Uterus (tissue), 2 donors: Measurements from ENCODE around the gene GARNL3.

Experiments
- POLR2A ChIP-seq, 2 donors: fragments of 450-650 bp; IDR thresholded peaks; one replicate each; pipeline ENCODE4 v1.6.1; 2016; ENCODE audit warnings: antibody characterized with exemption in 2 of 2, mild to moderate bottlenecking in 1 of 2, moderate library complexity in 1 of 2
- TF ChIP-seq, protein P1 (sequence below), 4 experiments: fragments of 200-600 bp in 2 of 4; fragments of 450-650 bp in 2 of 4; sonication (generic) in 2 of 4; IDR thresholded peaks; one replicate each; pipeline ENCODE4 v1.5.1; 2016 to 2019; ENCODE audit warnings: antibody characterized with exemption in 4 of 4, mild to moderate bottlenecking in 2 of 4, moderate library complexity in 1 of 4

DNA sequence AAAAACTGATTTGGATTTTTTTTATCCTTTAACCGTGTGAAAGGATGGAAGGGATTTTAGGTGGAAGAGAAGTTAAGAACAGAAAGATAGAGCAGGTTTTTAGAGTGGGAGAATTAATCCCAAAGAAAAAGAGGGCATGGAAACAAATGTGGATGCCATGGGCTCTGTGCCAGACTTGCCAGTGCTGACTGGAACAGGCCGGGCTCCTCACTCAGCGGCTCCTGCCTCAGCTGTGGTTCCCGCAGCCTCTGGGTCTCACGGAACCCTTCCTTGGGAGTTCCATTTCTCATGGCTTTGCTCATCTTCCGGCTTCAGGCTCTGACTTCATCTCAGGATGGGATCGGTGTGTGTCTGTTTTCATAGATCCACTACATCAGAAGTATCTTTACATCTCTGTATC lies 102.0 kb downstream of the GARNL3 start:
- TF ChIP-seq, protein P1, sequence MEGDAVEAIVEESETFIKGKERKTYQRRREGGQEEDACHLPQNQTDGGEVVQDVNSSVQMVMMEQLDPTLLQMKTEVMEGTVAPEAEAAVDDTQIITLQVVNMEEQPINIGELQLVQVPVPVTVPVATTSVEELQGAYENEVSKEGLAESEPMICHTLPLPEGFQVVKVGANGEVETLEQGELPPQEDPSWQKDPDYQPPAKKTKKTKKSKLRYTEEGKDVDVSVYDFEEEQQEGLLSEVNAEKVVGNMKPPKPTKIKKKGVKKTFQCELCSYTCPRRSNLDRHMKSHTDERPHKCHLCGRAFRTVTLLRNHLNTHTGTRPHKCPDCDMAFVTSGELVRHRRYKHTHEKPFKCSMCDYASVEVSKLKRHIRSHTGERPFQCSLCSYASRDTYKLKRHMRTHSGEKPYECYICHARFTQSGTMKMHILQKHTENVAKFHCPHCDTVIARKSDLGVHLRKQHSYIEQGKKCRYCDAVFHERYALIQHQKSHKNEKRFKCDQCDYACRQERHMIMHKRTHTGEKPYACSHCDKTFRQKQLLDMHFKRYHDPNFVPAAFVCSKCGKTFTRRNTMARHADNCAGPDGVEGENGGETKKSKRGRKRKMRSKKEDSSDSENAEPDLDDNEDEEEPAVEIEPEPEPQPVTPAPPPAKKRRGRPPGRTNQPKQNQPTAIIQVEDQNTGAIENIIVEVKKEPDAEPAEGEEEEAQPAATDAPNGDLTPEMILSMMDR (IDR thresholded peaks at IDR 0.05) = no peak
- no peak for TF ChIP-seq POLR2A (IDR thresholded peaks at IDR 0.05)
